Stimulated activated CD8-positive, alpha-beta memory T cell treated with anti-CD3 and anti-CD28 coated beads, Interleukin-12 subunit alpha, Interleukin-12 subunit beta, amount 100 ng/mL, for 24 hours (primary cell): Measurements from ENCODE around the gene PPIP5K2.
"Not testable (repeated sequence)": the region's sequence is repeated elsewhere in the genome, so short reads cannot be mapped to it uniquely, and the experiment has no call there.

Source experiments
- DNase-seq: peaks from one replicate; pipeline ENCODE4 v3.0.0-alpha.2; 2020; ENCODE audit errors: extremely low read depth

The PPIP5K2 gene

DNA sequence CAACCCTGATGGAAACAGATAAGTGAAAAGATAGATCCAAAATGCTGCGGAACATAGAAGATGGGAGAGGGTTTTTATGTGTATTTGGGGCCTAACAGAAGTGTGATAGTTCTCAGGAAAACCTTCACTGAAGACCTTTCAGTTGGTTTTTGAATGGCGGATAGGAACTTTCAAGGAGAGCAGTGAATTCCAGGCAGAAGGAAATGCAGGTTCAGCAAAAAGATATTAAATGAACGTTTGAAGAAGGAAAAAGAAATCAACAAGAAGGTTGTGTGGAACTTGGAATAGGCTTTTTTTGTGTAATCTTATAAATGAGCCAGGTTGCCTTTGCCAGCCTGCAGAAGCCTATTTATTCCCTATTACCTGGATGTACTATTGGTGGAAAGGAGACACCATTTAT lies 2.1 kb downstream of the PPIP5K2 start:
- DNase-seq, result no peak

DNA sequence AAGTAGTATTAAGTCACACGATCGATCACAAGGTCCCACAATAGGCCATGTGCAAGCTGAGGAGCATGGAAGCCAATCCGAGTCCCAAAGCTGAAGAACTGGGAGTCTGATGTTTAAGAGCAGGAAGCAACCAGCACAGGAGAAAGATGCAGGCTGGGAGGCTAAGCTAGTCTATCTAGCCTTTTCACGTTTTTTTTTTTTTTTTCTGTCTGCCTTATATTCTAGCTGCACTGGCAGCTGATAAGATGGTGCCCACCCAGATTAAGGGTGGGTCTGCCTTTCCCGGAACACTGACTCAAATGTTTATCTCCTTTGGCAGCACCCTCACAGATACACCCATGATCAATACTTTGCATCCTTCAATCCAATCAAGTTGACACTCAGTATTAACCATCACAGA lies 6.5 kb downstream of the PPIP5K2 start:
- no peak for DNase-seq

DNA sequence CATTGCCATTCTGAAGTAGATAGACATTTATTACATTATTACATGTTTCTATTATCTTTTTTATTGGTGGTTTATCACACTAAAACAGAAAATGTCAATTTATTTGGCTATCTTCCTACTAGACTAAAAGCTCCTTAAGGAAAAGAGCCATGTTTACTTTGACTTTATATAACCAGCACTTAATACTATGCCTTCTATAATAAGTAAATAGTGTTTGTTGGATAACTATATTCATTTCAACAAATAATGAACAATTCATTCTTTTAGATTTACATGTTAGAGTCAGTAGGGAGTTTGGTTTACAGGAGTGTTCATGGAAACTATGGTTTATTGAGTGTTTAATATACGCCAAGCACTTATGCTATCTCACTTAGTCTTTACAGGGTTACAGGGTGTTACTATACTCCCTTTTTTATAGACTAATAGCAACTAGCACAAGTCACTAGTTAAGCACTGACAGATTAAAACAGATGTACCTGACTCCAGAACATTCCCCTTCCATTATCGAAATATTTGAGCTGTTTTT lies 7.3 kb downstream of the PPIP5K2 start:
- DNase-seq, result no peak

DNA sequence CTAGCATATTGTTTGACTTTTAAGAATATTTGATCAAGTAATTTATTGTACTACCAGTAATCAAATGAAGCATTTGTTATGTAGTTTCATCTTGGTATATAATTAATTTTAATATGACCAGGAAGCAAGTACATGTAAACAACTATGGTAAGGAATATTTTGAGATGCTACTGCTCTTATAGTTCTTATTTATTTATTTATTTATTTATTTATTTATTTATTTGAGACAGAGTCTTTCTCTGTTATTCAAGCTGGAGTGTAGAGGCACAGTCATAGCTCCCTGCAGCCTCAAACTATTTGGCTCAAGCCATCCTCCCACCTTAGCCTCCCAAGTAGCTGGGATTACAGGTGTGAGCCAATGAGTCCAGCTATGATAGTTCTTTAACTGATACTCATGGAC lies 8.1 kb downstream of the PPIP5K2 start:
- DNase-seq, result no peak

DNA sequence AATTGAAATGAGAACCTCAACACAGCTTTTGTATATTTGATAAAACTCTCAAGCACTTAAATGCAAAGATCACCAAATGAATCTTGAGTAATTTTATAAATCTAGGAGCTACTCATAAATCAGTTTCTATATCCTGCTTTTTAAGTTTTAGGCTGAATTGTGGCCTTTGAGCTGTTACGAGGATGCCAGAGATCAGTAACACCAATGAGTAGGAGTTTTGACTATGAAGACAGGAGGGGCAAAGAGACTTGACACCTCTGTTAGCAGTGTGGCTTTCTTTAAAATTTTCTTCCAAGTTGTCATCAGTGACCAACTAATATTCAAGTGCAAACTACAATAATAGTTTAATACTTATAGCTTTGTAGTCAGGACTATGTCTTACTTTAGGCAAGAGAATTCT lies 12.6 kb downstream of the PPIP5K2 start:
- no peak for DNase-seq

DNA sequence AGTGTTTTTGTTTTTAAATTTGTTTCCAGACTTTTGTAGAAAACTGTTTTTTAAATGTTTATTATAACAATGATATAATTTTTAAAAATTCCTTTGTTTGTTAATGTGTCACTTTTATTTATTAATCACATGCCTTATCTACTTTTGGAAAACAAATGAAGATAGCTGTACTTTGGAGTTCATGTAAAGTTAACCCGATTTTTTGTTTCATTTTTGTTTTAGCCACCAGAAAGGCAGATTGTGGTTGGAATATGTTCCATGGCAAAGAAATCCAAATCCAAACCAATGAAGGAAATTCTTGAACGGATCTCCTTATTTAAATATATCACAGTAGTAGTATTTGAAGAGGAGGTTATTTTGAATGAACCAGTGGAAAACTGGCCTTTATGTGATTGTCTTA lies 13.1 kb downstream of the PPIP5K2 start:
- DNase-seq, result no peak

DNA sequence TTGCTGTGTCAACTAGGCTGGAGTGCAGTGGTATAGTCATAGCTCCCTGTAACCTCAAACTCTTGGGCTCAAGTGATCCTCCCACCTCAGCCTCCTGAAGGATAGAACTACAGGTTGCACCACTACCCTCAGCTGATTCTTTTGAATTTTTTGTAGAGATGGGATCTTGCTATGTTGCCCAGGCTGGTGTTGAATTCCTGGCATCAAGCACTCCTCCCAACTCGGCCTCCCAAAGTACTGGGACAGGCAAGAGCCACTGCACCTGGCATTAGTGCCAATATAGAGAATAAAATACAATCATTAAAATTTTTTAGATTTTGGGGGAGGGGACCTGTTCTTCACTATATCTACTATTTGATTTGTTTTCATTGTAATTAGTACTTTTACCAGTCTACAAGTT lies 15.4 kb downstream of the PPIP5K2 start:
- no peak for DNase-seq

DNA sequence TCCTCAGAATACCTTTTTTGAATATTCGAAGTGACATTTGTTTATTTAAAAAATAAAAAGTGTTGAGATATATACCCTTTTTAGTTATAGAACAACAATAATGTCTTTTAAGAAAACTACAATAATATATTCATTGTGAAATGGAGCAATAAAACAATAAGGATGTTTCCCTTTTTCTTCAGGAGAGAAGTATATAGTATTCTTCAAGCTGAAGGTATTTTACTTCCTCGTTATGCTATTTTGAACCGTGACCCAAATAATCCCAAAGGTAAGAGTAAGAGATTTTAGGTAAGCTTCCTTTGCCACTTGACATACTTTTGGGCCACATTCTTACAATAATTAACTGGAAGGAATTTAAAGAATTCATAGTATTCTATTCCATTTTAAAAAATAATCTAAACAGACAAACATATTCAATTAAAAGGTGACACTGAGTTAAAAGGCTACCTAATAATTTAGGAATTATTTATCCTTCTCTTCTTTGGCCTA lies 18.1 kb downstream of the PPIP5K2 start:
- no peak for DNase-seq

DNA sequence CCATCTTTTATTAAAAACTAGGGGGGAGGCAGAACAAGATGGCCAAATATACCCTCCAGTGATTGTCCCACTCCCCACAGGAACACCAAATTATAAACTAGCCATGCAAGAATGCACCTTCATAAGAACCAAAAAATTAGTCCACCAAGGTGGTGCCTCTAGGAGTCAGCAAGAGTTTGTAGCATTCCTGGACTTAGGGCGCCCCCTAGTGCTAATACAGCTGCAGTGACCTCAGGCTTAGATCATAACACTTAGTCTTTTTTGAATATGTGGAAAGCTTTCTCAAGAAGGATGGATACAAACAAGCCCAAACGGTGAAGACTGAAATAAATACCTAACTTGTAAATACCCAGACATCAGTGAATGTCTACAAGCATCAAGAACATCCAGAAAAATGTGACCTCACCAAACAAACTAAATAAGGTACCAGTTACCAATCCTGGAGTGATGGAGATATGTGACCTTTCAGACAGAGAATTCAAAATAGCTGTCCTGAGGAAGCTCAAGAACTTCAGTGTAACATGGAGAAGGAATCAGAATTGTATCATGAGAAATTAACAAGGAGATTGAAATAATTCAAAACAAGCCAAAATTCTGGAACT lies 19.3 kb downstream of the PPIP5K2 start:
- peak; percentile 52 for DNase-seq

DNA sequence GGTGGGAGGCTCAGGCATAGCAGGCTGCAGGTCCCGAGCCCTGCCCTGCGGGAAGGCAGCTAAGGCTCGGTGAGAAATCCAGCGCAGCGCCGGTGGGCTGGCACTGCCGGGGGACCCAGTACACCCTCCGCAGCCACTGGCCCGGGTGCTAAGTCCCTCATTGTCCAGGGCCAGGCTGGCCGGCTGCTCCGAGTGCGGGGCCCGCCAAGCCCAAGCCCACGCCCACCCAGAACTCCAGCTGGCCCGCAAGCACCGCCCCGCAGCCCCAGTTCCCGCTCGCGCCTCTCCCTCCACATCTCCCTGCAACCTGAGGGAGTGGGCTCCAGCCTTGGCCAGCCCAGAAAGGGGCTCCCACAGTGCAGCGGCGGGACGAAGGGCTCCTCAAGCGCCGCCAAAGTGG lies 22.0 kb downstream of the PPIP5K2 start:
- DNase-seq, result not testable (repeated sequence)

DNA sequence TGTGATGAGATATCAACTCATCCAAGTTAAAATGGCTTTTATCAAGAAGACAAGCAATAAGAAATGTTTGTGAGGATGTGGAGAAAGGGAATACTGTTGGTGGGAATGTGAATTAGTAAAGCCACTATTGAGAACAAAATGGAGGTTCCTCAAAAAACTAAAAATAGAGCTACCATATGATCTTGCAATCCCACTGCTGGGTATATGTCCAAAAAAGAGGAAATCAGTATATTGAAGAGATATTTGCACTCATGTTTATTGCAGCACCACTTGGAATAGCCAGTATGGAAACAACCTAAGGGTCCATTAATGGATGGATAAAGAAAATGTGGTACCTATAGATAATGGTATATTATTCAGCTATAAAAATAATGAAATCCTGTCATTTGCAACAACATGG lies 25.1 kb downstream of the PPIP5K2 start:
- DNase-seq, result no peak

DNA sequence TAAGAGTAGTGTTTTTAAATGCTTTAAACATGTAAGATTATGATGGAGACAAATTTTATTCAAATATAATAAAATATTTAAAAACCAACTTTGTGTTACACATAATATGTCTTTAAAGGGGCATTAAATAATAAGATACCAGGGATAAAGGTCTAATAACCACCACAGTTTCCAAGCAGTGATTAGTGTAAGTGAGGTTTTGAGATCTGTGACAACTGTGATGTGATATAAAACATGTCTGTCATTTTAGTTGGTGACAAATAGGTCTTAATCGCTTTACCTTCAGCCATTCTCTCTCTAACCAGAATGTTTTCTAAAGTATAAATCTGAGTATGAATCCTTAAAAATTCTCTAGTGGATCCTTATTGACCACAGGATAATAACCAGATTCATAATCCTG lies 28.1 kb downstream of the PPIP5K2 start:
- DNase-seq, result no peak

DNA sequence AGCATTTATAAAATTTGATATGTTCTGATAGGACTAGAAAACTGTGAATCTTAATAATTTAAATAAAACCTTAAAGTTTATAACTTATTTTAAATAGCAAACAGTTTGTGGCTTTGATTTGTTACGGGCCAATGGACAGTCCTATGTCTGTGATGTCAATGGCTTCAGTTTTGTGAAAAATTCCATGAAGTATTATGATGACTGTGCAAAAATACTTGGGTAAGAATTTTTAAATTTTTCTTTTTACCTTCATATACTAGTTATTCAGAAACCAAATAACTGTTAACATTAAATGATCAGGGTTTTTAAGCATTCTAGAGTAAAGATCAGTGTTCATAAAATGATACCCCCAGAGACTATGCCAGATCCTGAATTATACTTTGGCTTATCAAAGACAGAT lies 31.1 kb downstream of the PPIP5K2 start:
- no peak for DNase-seq

DNA sequence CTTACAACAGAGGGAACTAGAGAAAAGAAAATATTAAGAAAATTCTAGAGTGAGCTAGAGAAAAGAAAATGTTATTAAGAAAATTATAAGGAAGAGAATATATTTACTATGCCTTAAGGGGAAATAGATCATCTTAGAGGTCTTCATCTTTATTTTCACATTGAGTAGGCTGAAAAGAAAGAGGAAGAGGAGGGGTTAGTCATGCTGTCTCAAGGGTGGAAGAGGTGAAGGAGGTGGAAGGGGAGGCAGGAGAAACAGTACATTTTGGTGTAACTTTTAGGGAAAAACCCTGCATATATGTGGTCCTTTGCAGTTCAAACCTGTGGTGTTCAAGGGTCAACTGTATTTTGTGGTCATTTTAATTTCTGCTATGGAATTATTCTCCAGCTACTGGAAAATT lies 46.6 kb downstream of the PPIP5K2 start:
- DNase-seq, result no peak

DNA sequence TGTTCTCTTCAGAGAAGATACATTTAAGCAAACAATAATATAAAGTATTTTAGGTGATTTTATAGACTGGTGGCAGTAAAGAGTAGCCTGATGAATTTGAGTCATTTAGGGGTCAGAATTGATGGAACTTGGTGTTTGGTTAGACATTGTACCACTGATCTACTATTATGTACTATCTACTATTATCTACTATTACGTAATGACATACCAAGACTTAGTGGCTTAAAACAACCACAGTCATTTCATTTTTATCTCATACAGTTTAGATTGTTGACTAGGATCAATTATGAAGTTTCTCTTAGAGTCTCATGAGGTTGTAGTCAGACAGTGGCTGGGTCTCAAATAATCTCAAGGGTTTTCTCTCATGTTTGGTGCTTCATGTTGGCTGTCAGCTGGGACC lies 54.0 kb downstream of the PPIP5K2 start:
- no peak for DNase-seq

DNA sequence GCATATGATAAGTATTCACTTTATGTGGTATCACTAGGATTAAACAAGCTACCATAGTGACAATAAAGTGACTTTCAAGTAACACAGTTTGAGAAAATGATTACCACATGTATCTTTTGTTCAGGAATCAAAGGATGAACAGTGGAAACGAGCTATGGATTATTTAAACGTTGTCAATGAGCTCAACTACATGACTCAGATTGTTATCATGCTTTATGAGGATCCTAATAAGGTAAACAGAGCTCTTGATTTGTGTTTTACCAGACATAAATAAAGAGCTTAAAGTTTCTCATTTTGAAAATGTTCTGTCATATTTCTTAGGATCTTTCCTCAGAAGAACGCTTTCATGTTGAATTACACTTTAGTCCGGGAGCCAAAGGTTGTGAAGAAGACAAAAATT lies 57.4 kb downstream of the PPIP5K2 start:
- DNase-seq, result no peak

DNA sequence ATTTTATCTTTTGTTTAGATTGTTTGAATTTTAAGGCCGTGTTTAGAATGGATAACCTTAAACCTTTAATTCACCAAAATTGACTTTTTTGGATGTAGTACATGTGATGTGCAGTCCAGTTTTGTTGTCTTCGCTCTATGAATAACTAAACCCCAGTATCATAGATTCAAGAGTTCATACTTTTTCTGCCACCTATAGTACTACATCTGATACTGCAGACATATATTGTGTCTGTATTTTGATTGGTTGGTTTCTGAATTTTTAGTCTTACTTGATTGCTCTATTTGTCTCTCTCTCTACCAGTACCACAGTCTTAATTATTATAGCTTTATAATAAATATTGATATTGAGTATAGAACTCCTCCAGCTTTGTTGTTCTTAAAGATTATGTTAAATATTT lies 58.1 kb downstream of the PPIP5K2 start:
- DNase-seq, result no peak

DNA sequence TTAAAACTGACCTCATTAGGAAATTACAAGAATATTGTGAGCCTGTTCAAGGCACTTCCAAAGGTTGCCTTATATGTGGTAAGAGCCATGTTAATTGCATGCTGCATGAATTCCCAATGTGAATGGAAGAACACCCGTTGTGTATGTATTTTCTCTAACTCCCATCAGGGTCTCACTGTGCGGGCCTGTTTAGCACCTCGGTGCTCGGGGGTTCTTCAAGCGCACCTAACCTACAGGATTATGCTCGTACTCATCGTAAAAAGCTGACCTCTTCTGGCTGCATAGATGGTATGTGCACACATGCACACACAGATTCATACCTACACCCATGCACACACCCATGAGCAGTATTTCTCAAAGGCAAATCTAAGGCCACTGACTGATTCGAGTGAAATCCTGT lies 66.1 kb downstream of the PPIP5K2 start:
- no peak for DNase-seq

DNA sequence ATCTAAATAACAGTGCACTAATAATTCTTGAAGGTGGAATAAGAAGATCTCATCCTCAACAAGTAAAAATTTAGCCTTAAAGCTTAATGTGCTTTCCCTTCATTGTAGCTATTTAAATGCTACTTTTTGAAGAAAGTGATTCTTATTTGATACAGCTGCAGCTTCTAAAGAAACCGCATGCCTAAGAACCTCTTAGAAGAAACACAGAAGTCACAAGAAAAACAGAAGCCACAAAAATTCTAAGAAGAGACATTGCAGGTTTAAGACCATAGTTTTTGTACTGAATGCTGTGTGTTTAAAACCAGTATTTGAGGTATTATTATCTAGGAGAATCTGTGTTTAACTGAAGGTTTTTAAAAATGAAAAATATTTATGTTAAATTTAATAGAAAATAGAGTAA lies 68.3 kb downstream of the PPIP5K2 start:
- DNase-seq, result no peak

DNA sequence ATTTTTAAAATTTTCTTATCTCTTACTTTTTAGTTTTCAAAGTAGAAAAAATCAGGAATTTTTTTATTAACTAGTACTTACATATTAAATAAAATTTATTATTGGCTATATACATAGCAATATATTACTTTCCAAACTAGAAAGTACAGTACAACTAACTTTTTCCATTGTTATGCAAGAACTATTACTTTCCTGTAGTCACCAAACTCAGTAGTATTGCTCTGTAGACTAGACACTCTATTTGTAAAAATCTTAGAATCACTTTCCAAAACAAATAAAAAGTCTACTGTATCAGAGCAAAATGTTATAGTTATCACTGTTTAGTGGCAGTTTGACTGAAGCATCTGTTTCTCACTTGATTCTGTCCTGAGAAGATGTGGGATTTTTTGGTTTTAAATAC lies 83.1 kb downstream of the PPIP5K2 start:
- no peak for DNase-seq

DNA sequence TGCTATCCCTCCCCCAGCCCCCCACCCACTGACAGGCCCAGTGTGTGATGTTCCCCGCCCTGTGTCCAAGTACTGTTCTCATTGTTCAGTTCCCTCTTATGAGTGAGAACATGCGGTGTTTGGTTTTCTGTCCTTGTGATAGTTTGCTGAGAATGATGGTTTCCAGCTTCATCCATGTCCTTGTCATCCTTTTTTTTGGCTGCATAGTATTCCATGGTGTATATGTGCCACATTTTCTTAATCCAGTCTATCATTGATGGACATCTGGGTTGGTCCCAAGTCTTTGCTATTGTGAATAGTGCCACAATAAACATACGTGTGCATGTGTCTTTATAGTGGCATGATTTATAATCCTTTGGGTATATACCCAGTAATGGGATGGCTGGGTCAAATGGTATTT lies 84.9 kb downstream of the PPIP5K2 start:
- not testable (repeated sequence) for DNase-seq

DNA sequence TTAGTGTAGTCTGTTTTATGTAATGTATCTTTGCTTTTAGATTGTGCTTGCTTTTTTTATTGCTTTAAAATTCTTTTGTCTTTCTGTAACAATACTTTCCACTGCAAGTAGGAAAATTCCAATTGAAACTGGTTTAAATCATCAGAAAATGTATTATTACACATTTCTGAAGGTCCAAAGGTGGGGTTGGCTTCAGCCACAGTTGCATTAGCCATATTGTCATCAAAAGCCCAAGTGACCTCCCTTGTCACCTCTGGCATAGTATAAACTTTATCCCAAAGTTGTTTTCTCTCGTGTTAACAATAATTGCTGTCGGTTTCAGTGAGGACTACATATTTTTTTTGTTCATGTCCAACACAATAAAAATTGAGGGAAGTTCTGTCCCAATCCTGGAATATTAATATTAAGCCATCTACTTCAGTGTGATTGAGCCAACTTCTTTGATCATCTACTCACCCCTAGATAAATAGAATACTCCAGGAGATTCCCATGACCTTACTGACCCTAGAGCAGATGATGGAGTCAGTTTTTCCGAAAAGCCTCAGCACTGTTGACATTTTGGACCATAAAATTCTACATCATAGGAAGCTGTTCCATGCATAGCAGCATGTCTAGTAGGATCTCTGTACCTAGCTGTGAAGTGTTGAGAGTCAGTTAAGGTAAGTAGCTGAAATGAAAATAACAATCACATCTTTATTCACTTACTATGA lies 86.0 kb downstream of the PPIP5K2 start:
- no peak for DNase-seq

DNA sequence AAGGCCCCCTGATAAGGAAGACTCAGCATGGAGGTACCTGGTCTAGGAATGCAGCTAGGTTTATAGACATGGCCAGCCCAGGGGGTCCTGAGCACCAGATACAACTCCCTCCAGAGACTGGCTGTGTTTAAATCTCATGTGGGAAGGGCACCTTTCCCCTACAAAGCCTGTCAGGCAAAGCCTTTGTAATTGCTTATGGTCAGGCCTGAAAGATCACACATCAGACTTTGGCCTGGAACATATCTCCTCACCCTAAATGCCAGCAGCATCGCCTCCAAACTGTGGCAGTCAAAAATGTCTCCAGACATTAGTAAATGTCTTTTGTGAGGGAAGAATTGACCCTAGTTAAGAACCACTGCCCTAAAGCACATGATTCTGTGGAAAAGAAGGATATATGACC lies 86.9 kb downstream of the PPIP5K2 start:
- no peak for DNase-seq

DNA sequence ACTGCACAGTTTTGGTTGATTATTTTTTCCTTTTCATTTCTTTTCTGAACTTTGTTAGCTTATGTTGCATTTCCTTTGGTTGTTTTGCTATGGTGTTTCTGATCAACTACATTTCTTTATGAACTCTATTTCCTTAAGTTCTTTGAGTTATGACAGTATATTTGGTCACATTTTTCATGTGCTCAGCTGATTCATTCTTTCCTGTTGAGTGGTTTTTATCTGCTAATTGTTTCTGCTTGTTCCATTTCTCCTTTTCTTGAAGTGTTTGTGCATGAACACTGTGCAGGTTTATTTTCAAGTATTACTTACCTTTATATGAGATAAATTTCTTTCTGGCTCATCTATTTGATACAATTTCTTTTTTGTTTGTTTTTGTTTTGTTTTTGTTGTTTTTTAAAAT lies 87.6 kb downstream of the PPIP5K2 start:
- no peak for DNase-seq
